HUES48 (cell line): Measurements from ENCODE around the gene MYBPHL.

Source experiments
- H3K27ac ChIP-seq: one replicate; pipeline ENCODE4 v1.7.0; 2013; ENCODE audit warnings: low read depth, low read length, inconsistent platforms
- H3K27me3 ChIP-seq: 2 replicates; pipeline ENCODE4 v1.6.1; 2013; ENCODE audit warnings: mild to moderate bottlenecking, low read length; ENCODE audit not compliant: control insufficient read depth, insufficient read depth
- H3K36me3 ChIP-seq: 2 replicates; pipeline ENCODE4 v1.6.1; 2013; ENCODE audit warnings: low read length; ENCODE audit not compliant: control insufficient read depth, insufficient read depth
- H3K4me1 ChIP-seq: 2 replicates; pipeline ENCODE4 v1.6.1; 2013; ENCODE audit warnings: mild to moderate bottlenecking, low read length; ENCODE audit not compliant: control insufficient read depth, insufficient read depth
- H3K4me3 ChIP-seq: 2 replicates; pipeline ENCODE4 v1.5.1; 2013; ENCODE audit warnings: mild to moderate bottlenecking, low read depth, low read length
- H3K9ac ChIP-seq: 2 replicates; pipeline ENCODE4 v1.6.1; 2013; ENCODE audit warnings: mild to moderate bottlenecking, low read depth, low read length, moderate library complexity
- H3K9me3 ChIP-seq: 2 replicates; pipeline ENCODE4 v1.6.1; 2013; ENCODE audit warnings: low read length; ENCODE audit not compliant: control insufficient read depth, insufficient read depth

The MYBPHL gene

DNA sequence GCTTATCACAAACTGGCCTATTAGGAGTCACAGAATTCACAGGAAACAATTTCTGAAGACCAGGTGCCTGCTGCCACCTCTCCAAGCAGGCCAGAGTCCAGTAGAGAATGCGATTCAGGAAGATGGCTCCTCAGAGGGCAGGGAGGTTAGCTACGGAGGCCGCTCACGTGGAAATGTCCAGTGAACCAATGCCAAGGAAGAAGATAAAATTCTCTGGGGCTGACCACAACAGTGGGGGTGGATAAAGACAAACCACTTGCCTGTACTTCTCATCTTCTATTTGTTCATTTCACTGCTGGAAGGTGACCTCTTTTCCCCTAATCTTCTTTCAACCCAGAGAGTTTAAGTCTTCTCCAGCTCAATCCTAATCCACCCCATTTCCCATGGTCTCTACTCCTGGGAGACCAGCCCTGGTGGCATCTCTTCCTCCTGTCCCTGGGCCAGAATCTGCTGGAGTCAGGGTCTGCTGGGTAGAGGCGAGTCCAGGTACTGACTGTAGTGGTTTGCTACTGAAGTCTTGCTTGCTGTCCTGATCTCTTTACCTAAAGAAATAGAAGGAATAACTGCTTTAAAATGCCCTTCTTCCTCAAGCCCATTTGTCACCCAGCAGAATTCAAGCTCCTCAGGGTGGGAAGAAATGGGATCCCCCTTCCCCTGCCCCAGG lies 27.1 kb downstream of the MYBPHL start:
- H3K9me3 ChIP-seq: no peaks in the 10 kb centered on the region
- H3K4me1 ChIP-seq: peaks cover 37% of the 10 kb centered on the region
- no peaks in the 10 kb centered on the region for H3K27me3 ChIP-seq
- H3K4me3 ChIP-seq: no peak overlapping the region
- H3K36me3 ChIP-seq: peaks cover 34% of the 10 kb centered on the region
- no peak overlapping the region for H3K27ac ChIP-seq
- H3K9ac ChIP-seq: no peak overlapping the region

GRCh38 chr1:109277434-109278204 lies 29.2 kb downstream of the MYBPHL start:
- peak overlapping the region; percentile 53 for H3K27ac ChIP-seq
- H3K9me3 ChIP-seq: no peaks in the 10 kb centered on the region
- peaks cover 37% of the 10 kb centered on the region for H3K36me3 ChIP-seq
- H3K4me3 ChIP-seq: no peak overlapping the region
- H3K27me3 ChIP-seq: no peaks in the 10 kb centered on the region
- H3K9ac ChIP-seq: no peak overlapping the region
- H3K4me1 ChIP-seq: peaks cover 37% of the 10 kb centered on the region

- Histone ChIP-seq H3K4me1 (peaks cover 29% of the 10 kb centered on the region), H3K36me3 (peaks cover 42% of the 10 kb centered on the region), H3K9me3 (no peaks in the 10 kb centered on the region), H3K27ac (peak overlapping the region; percentile 64), H3K9ac (no peak overlapping the region), H3K27me3 (no peaks in the 10 kb centered on the region), H3K4me3 (no peak overlapping the region)
Observed at GRCh38 chr1:109275706-109276345, 31.0 kb downstream of the MYBPHL start.

DNA sequence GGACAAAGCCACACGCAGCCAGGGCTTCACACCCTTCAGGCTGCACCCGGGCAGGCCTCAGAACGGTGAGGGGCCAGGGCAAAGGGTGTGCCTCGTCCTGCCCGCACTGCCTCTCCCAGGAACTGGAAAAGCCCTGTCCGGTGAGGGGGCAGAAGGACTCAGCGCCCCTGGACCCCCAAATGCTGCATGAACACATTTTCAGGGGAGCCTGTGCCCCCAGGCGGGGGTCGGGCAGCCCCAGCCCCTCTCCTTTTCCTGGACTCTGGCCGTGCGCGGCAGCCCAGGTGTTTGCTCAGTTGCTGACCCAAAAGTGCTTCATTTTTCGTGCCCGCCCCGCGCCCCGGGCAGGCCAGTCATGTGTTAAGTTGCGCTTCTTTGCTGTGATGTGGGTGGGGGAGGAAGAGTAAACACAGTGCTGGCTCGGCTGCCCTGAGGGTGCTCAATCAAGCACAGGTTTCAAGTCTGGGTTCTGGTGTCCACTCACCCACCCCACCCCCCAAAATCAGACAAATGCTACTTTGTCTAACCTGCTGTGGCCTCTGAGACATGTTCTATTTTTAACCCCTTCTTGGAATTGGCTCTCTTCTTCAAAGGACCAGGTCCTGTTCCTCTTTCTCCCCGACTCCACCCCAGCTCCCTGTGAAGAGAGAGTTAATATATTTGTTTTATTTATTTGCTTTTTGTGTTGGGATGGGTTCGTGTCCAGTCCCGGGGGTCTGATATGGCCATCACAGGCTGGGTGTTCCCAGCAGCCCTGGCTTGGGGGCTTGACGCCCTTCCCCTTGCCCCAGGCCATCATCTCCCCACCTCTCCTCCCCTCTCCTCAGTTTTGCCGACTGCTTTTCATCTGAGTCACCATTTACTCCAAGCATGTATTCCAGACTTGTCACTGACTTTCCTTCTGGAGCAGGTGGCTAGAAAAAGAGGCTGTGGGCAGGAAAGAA lies 32.0 kb downstream of the MYBPHL start:
- Histone ChIP-seq H3K4me3 (no peak overlapping the region; the same call in 1 of the 2 replicates), H3K27ac (peak overlapping the region; percentile 64), H3K27me3 (no peaks in the 10 kb centered on the region), H3K4me1 (peaks cover 29% of the 10 kb centered on the region), H3K9ac (peak overlapping the region; percentile 24; the same call in 1 of the 2 replicates), H3K36me3 (peaks cover 36% of the 10 kb centered on the region), H3K9me3 (no peaks in the 10 kb centered on the region)

GRCh38 chr1:109273570-109274288 lies 33.1 kb downstream of the MYBPHL start:
- Histone ChIP-seq H3K4me3 (no peak overlapping the region), H3K36me3 (peaks cover 42% of the 10 kb centered on the region), H3K4me1 (peaks cover 29% of the 10 kb centered on the region), H3K9ac (no peak overlapping the region), H3K9me3 (no peaks in the 10 kb centered on the region), H3K27me3 (no peaks in the 10 kb centered on the region), H3K27ac (no peak overlapping the region)

- no peak overlapping the region for H3K4me3 ChIP-seq
- no peaks in the 10 kb centered on the region for H3K9me3 ChIP-seq
- H3K36me3 ChIP-seq: peaks cover 41% of the 10 kb centered on the region
- H3K9ac ChIP-seq: no peak overlapping the region
- no peak overlapping the region for H3K27ac ChIP-seq
- peaks cover 28% of the 10 kb centered on the region for H3K4me1 ChIP-seq
- no peaks in the 10 kb centered on the region for H3K27me3 ChIP-seq
Observed at GRCh38 chr1:109272831-109273547, 33.8 kb downstream of the MYBPHL start.

- peaks cover 47% of the 10 kb centered on the region for H3K36me3 ChIP-seq
- no peak overlapping the region for H3K9ac ChIP-seq
- H3K27ac ChIP-seq: no peak overlapping the region
- no peaks in the 10 kb centered on the region for H3K9me3 ChIP-seq
- H3K4me1 ChIP-seq: peaks cover 23% of the 10 kb centered on the region
- H3K4me3 ChIP-seq: no peak overlapping the region
- no peaks in the 10 kb centered on the region for H3K27me3 ChIP-seq
Observed at GRCh38 chr1:109272021-109272799, 34.6 kb downstream of the MYBPHL start.

DNA sequence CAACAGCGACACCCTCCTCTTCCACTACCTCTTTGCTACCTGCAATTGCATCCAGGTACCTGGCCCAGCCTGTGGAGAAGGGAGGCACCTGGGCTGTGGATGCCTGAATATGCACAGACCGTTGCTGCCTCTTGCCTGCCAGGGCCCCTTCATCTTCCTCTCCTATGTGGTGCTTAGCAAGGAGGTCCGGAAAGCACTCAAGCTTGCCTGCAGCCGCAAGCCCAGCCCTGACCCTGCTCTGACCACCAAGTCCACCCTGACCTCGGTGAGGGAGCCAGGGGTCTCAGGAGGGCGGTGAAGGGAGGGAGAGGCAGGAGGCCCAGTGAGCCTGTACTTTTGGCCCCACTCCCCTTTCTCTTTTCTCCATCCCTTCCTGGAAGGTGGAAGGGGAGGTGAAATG lies 35.4 kb downstream of the MYBPHL start:
- H3K27me3 ChIP-seq: no peaks in the 10 kb centered on the region
- H3K27ac ChIP-seq: no peak overlapping the region
- peaks cover 50% of the 10 kb centered on the region for H3K36me3 ChIP-seq
- peaks cover 23% of the 10 kb centered on the region for H3K4me1 ChIP-seq
- H3K9ac ChIP-seq: no peak overlapping the region
- H3K9me3 ChIP-seq: no peaks in the 10 kb centered on the region
- no peak overlapping the region for H3K4me3 ChIP-seq

DNA sequence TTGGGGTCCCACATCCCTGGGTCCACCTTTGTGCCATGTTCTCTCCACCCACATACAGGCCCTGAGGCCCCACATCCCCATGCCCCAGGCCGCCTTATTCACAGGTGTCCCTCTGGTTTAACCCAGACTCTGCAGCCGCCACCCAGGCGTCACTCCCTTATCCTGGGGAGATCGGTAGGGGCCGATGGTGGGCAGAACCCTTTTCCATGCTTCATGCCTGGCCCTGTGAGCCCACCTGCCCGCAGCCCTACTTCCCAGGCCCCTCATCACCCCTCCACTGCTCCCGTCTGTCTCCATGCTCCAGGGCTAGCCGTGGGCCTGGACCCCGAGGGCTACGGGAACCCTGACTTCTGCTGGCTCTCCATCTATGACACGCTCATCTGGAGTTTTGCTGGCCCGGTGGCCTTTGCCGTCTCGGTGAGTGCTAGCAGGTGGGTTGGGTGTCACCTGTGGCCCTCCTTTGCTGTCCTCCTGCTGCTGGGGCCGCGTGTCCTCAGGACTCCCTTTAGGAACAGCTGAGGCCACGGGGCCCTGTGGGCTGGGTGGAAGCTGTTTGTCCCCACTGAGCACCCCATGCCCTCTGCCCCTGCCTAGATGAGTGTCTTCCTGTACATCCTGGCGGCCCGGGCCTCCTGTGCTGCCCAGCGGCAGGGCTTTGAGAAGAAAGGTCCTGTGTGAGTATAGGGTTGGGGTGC lies 36.0 kb downstream of the MYBPHL start:
- H3K36me3 ChIP-seq: peaks cover 55% of the 10 kb centered on the region
- no peaks in the 10 kb centered on the region for H3K9me3 ChIP-seq
- no peak overlapping the region for H3K27ac ChIP-seq
- H3K4me3 ChIP-seq: no peak overlapping the region
- H3K9ac ChIP-seq: no peak overlapping the region
- H3K27me3 ChIP-seq: no peaks in the 10 kb centered on the region
- H3K4me1 ChIP-seq: peaks cover 22% of the 10 kb centered on the region
